Measurements from ENCODE around the gene ACAD11. TPM values are rescaled to one million over a fixed set of nuclear protein-coding genes. Genes with fewer than 3 reads are reported as not detected.
A peak's percentile ranks its signal among the peaks of the same experiment; 100 is the strongest.

ACAD11 gene
- total RNA-seq, 1 donor from 2014 or later = 10.7 TPM

GRCh38 chr3:132587401-132587800 is 72.2 kb downstream of the ACAD11 start:
- Histone ChIP-seq H3K27me3 (no peaks in the 10 kb centered on the region), H3K9me3 (no peaks in the 10 kb centered on the region), H3K4me3 (no peak overlapping the region), H3K27ac (no peak overlapping the region), H3K4me1 (peaks cover 0 to 4% of the 10 kb centered on the region in 2 donors), H3K36me3 (no peaks in the 10 kb centered on the region)
- TF ChIP-seq CTCF (IDR thresholded peaks at IDR 0.05) = no peak
- DNase-seq (ENCODE audit: low spot score in 2 of 2) = no peak
- intact Hi-C loops (cut with DNase I) = no loop called here

GRCh38 chr3:132573797-132574211 is 85.8 kb downstream of the ACAD11 start:
- DNase-seq (ENCODE audit: low spot score in 2 of 2) = peak in 1 of 2 donors; percentile 62
- Histone ChIP-seq H3K36me3 (no peaks in the 10 kb centered on the region), H3K27me3 (no peaks in the 10 kb centered on the region), H3K4me3 (no peak overlapping the region), H3K27ac (peak overlapping the region; percentile 57 to 62), H3K4me1 (peaks cover 0 to 17% of the 10 kb centered on the region in 2 donors), H3K9me3 (no peaks in the 10 kb centered on the region)
- intact Hi-C loops (cut with DNase I) = loop anchor here (2.0 to 5.0 kb wide), 2 partner anchors 15 to 33 kb away; no protein-coding TSS in a partner anchor
- no peak for TF ChIP-seq CTCF (IDR thresholded peaks at IDR 0.05)

- no peaks in the 10 kb centered on the region for H3K9me3 ChIP-seq
- H3K4me1 ChIP-seq = peaks cover 0 to 13% of the 10 kb centered on the region in 2 donors
- intact Hi-C loops (cut with DNase I) = loop anchor here (5.0 kb wide), 1 partner anchor 37 kb away; no protein-coding TSS in a partner anchor
- no peaks in the 10 kb centered on the region for H3K36me3 ChIP-seq
- no peak for TF ChIP-seq CTCF (IDR thresholded peaks at IDR 0.05)
- no peak for DNase-seq (ENCODE audit: low spot score in 2 of 2)
- H3K4me3 ChIP-seq = no peak overlapping the region
- H3K27ac ChIP-seq = peak overlapping the region; percentile 74 to 80
- no peaks in the 10 kb centered on the region for H3K27me3 ChIP-seq
Observed at GRCh38 chr3:132570016-132570415, 89.6 kb downstream of the ACAD11 start.

- TF ChIP-seq CTCF (IDR thresholded peaks at IDR 0.05) = no peak
- Histone ChIP-seq H3K4me3 (no peak overlapping the region), H3K27me3 (no peaks in the 10 kb centered on the region), H3K4me1 (peaks cover 0 to 12% of the 10 kb centered on the region in 2 donors), H3K27ac (peak overlapping the region; percentile 74 to 80), H3K36me3 (no peaks in the 10 kb centered on the region), H3K9me3 (no peaks in the 10 kb centered on the region)
- no peak for DNase-seq (ENCODE audit: low spot score in 2 of 2)
- intact Hi-C loops (cut with DNase I) = no loop called here
Observed at GRCh38 chr3:132569580-132569979, 90.0 kb downstream of the ACAD11 start.

- Histone ChIP-seq H3K4me3 (no peak overlapping the region), H3K27me3 (no peaks in the 10 kb centered on the region), H3K9me3 (no peaks in the 10 kb centered on the region), H3K36me3 (no peaks in the 10 kb centered on the region), H3K4me1 (peaks cover 0 to 14% of the 10 kb centered on the region in 2 donors), H3K27ac (peak overlapping the region; percentile 74 to 80)
- intact Hi-C loops (cut with DNase I) = no loop called here
- no peak for TF ChIP-seq CTCF (IDR thresholded peaks at IDR 0.05)
- no peak for DNase-seq (ENCODE audit: low spot score in 2 of 2)
Observed at GRCh38 chr3:132569153-132569552, 90.5 kb downstream of the ACAD11 start.

GRCh38 chr3:132568422-132568821 is 91.2 kb downstream of the ACAD11 start:
- Histone ChIP-seq H3K4me3 (no peak overlapping the region), H3K27me3 (no peaks in the 10 kb centered on the region), H3K9me3 (no peaks in the 10 kb centered on the region), H3K27ac (peak overlapping the region; percentile 74 to 80), H3K36me3 (no peaks in the 10 kb centered on the region), H3K4me1 (peaks cover 0 to 15% of the 10 kb centered on the region in 2 donors)
- intact Hi-C loops (cut with DNase I) = no loop called here
- TF ChIP-seq CTCF (IDR thresholded peaks at IDR 0.05) = no peak
- DNase-seq (ENCODE audit: low spot score in 2 of 2) = no peak

Measured in ascending aorta (tissue), 2 donors.